ENCODE data around the gene LXN. TPM values are rescaled to one million over a fixed set of nuclear protein-coding genes. Genes with fewer than 3 reads are reported as not detected.

LXN gene, protein sequence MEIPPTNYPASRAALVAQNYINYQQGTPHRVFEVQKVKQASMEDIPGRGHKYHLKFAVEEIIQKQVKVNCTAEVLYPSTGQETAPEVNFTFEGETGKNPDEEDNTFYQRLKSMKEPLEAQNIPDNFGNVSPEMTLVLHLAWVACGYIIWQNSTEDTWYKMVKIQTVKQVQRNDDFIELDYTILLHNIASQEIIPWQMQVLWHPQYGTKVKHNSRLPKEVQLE
- total RNA-seq (2021; ENCODE audit: unreplicated experiment) (301 TPM), Bru-seq, nascent RNA (percentile 99 among the genes with signal in this experiment), BruChase-seq, experiment 1, labeled RNA remaining after a 2-hour chase (percentile 94 among the genes with signal in this experiment), BruChase-seq, experiment 2, labeled RNA remaining after a 6-hour chase (percentile 98 among the genes with signal in this experiment)
- polyA plus RNA-seq (2012; ENCODE audit: insufficient read length), result 312 TPM
- long read RNA-seq, transcript LXN-201 (6 exons, 1,116 nt), result major isoform, 312 of 348 reads
- long read RNA-seq, partial matches to known transcripts, result 18 of 348 reads
- long read RNA-seq, other reads (novel, unspliced or antisense), result 18 of 348 reads

DNA sequence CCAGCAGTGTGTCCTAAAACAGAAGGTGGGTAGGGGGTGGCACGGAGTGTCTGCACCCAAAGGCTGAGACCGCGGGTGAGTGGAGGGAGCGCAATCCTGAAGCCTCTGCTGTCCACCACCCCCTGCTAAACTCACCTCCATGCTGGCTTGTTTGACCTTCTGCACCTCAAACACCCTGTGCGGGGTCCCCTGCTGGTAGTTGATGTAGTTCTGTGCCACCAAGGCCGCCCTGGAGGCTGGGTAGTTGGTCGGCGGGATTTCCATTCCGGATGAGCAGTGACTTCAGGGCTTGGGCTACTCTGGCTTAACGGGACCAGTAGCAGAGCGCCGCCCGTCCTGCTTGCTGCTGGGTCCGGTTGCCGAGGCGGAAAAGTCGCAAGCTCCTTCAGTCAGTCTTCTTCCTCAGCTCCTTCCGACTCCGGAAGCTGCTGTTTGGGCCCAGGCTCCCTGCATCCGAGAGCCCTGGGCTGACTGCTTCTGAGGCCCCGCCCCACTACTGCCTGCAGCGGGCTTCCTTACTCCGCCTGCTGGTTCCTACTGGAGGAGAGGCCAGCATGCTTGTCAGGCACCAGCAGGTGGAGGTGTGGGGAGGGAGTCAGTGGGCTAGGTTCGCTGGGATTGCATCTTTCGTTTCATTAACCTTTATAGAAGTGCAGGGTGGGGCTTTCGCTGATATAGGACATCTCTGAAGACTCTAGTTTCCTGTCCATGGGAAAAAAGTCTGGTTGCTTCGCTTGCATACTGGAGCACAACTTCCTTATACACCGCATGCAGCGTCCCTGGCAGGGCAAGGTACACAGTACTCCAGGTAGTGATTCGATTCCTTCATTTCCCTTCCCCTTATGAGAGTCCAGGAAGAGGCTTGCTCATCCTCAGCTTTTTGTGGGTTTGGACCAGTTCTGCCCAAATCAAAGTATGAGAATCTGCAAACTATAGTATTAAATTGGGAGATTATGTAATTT lies at the start of gene LXN:
Gene LXN, minus strand, starts transcription at position 434 of the 962 bp plus-strand sequence. Its CDS starts 170 bp downstream, at position 264.
- Histone ChIP-seq H3K36me3 (ENCODE audit: control insufficient read depth, insufficient read depth, low read length) (peaks cover 31% of the 10 kb centered on the region), H3K4me1 (ENCODE audit: control insufficient read depth, insufficient read depth, low read length) (peaks cover 42% of the 10 kb centered on the region), H3K27ac (ENCODE audit: low read length) (peak within 1 kb of the TSS; percentile 89), H3K27me3 (ENCODE audit: control insufficient read depth, insufficient read depth, low read length) (no peaks in the 10 kb centered on the region), H3K4me3 (ENCODE audit: low read depth in 2 of 2, low read length in 2 of 2) (peak within 1 kb of the TSS; percentile 67 to 84), H3K9me3 (ENCODE audit: control insufficient read depth, insufficient read depth, low read depth, low read length) (no peaks in the 10 kb centered on the region)
- in situ Hi-C loops (cut with HindIII; ENCODE audit: low pct_unique_long_range_greater_than_20kb, low sequenced_read_pairs), result no loop called here
- intact Hi-C loops (cut with micrococcal nuclease; ENCODE audit: unreplicated experiment), result loop anchor here (1.0 kb wide), 1 partner anchor 117 kb away; no protein-coding TSS in a partner anchor
- DNase-seq (ENCODE audit: low read depth, low spot score) (peak; percentile 71), ATAC-seq (peak; percentile 99)
- POLR2A ChIA-PET, result interaction anchor here (1.0 to 1.2 kb wide), 2 partner anchors 51 to 117 kb away, joined by 6 to 7 read pairs; no protein-coding TSS in a partner anchor
- no TSS peak for BruUV-seq (replicated peaks)
- TF ChIP-seq POLR2AphosphoS5 (IDR thresholded peaks at IDR 0.05; ENCODE audit: low read depth, low read length) (peak; percentile 95), TCF7L2 (IDR thresholded peaks at IDR 0.05; ENCODE audit: low read depth, low read length) (peak; percentile 54; the same call in 1 of the 2 replicates), SIN3A (IDR thresholded peaks at IDR 0.05; ENCODE audit: borderline replicate concordance, insufficient read depth, low read depth, low read length) (peak; percentile 88)
- TF ChIP-seq, protein P1, sequence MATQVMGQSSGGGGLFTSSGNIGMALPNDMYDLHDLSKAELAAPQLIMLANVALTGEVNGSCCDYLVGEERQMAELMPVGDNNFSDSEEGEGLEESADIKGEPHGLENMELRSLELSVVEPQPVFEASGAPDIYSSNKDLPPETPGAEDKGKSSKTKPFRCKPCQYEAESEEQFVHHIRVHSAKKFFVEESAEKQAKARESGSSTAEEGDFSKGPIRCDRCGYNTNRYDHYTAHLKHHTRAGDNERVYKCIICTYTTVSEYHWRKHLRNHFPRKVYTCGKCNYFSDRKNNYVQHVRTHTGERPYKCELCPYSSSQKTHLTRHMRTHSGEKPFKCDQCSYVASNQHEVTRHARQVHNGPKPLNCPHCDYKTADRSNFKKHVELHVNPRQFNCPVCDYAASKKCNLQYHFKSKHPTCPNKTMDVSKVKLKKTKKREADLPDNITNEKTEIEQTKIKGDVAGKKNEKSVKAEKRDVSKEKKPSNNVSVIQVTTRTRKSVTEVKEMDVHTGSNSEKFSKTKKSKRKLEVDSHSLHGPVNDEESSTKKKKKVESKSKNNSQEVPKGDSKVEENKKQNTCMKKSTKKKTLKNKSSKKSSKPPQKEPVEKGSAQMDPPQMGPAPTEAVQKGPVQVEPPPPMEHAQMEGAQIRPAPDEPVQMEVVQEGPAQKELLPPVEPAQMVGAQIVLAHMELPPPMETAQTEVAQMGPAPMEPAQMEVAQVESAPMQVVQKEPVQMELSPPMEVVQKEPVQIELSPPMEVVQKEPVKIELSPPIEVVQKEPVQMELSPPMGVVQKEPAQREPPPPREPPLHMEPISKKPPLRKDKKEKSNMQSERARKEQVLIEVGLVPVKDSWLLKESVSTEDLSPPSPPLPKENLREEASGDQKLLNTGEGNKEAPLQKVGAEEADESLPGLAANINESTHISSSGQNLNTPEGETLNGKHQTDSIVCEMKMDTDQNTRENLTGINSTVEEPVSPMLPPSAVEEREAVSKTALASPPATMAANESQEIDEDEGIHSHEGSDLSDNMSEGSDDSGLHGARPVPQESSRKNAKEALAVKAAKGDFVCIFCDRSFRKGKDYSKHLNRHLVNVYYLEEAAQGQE (IDR thresholded peaks at IDR 0.05; ENCODE audit: insufficient read depth in 1 of 2, low read depth in 2 of 2, low read length in 1 of 2), result no peak; a peak in 1 of 4 replicates
- TF ChIP-seq, protein P2, sequence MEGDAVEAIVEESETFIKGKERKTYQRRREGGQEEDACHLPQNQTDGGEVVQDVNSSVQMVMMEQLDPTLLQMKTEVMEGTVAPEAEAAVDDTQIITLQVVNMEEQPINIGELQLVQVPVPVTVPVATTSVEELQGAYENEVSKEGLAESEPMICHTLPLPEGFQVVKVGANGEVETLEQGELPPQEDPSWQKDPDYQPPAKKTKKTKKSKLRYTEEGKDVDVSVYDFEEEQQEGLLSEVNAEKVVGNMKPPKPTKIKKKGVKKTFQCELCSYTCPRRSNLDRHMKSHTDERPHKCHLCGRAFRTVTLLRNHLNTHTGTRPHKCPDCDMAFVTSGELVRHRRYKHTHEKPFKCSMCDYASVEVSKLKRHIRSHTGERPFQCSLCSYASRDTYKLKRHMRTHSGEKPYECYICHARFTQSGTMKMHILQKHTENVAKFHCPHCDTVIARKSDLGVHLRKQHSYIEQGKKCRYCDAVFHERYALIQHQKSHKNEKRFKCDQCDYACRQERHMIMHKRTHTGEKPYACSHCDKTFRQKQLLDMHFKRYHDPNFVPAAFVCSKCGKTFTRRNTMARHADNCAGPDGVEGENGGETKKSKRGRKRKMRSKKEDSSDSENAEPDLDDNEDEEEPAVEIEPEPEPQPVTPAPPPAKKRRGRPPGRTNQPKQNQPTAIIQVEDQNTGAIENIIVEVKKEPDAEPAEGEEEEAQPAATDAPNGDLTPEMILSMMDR (IDR thresholded peaks at IDR 0.05), result peak; percentile 89
- CTCF ChIA-PET, result interaction anchor here (0.6 to 1.0 kb wide), 5 partner anchors 13 to 117 kb away, joined by 3 to 7 read pairs (median 4); no protein-coding TSS in a partner anchor

DNA sequence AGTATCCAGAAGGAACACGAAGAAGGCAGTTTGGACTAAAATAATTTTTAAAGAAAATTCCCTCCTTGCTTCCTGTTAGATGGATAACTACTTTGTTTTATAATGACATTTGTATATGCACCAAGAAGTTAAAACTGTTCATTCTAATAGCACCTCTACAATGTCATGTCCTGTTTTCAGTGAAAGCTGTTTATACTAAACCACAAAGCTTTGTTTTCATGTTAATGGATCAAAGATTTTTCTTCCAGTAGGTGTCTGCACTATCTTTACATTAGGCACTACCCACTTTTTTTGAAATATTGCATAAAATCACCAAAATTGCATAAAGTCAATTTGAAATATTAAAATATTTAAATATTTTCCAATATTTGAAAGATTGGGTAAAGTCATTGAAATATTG lies 49.7 kb upstream of the LXN start:
- intact Hi-C loops (cut with micrococcal nuclease; ENCODE audit: unreplicated experiment), result no loop called here
- peak overlapping the region; percentile 94 for H3K27ac ChIP-seq (ENCODE audit: low read length)
- DNase-seq (ENCODE audit: low read depth, low spot score), result no peak

More for the DNA sequence above, 49.7 kb upstream of the LXN start:
- in situ Hi-C loops (cut with HindIII; ENCODE audit: low pct_unique_long_range_greater_than_20kb, low sequenced_read_pairs), result no loop called here
- peaks cover 76% of the 10 kb centered on the region for H3K4me1 ChIP-seq (ENCODE audit: control insufficient read depth, insufficient read depth, low read length)
- POLR2A ChIA-PET, result no interaction called here
- CTCF ChIA-PET, result interaction anchor here (0.6 to 0.8 kb wide), 3 partner anchors 12 to 64 kb away, joined by 5 to 8 read pairs (median 7); no protein-coding TSS in a partner anchor
- no peaks in the 10 kb centered on the region for H3K9me3 ChIP-seq (ENCODE audit: control insufficient read depth, insufficient read depth, low read depth, low read length)
- H3K36me3 ChIP-seq (ENCODE audit: control insufficient read depth, insufficient read depth, low read length), result no peaks in the 10 kb centered on the region
- H3K27me3 ChIP-seq (ENCODE audit: control insufficient read depth, insufficient read depth, low read length), result no peaks in the 10 kb centered on the region
- BruUV-seq (replicated peaks), result no TSS peak
- no peak for ATAC-seq
- H3K4me3 ChIP-seq (ENCODE audit: low read depth in 2 of 2, low read length in 2 of 2), result no peak overlapping the region
- TF ChIP-seq, protein P1 (IDR thresholded peaks at IDR 0.05; ENCODE audit: insufficient read depth in 1 of 2, low read depth in 2 of 2, low read length in 1 of 2), result no peak
- TF ChIP-seq TCF7L2 (IDR thresholded peaks at IDR 0.05; ENCODE audit: low read depth, low read length) (no peak), POLR2AphosphoS5 (IDR thresholded peaks at IDR 0.05; ENCODE audit: low read depth, low read length) (no peak), SIN3A (IDR thresholded peaks at IDR 0.05; ENCODE audit: borderline replicate concordance, insufficient read depth, low read depth, low read length) (no peak)
- TF ChIP-seq, protein P2 (IDR thresholded peaks at IDR 0.05), result no peak

Measured in Panc1 (cell line).